SK-N-SH treated with all-trans-retinoic acid at 6 μM for 48 hours (cell line): ENCODE results near the gene COX7A1.

Experiments used
- ESRRG ChIP-seq: fragments of 250-450 bp; sonication (Bioruptor Pico); IDR thresholded peaks from 2 replicates; pipeline ENCODE4 v1.6.1; 2021; ENCODE audit warnings: mild to moderate bottlenecking
- ISL1 ChIP-seq: fragments of 250-450 bp; sonication (Bioruptor Pico); IDR thresholded peaks from 2 replicates; pipeline ENCODE4 v2.1.2; 2022; ENCODE audit warnings: mild to moderate bottlenecking, moderate library complexity
- RARB ChIP-seq: fragments of 250-450 bp; sonication (Bioruptor Pico); IDR thresholded peaks from 2 replicates; pipeline ENCODE4 v1.8.0; 2021; ENCODE audit warnings: mild to moderate bottlenecking, moderate library complexity
- ZC3H10 ChIP-seq: fragments of 250-450 bp; sonication (Bioruptor Pico); IDR thresholded peaks from 2 replicates; pipeline ENCODE4 v1.5.1; 2021; ENCODE audit warnings: mild to moderate bottlenecking, moderate library complexity
- ZFP3 ChIP-seq: fragments of 250-450 bp; sonication (Bioruptor Pico); IDR thresholded peaks from 2 replicates; pipeline ENCODE4 v1.5.0; 2020; ENCODE audit warnings: mild to moderate bottlenecking, moderate library complexity
- ZFP30 ChIP-seq: fragments of 450-650 bp; formaldehyde crosslinking; IDR thresholded peaks from 2 replicates; pipeline ENCODE4 v1.5.0; 2022; ENCODE audit warnings: mild to moderate bottlenecking, moderate library complexity
- ZNF70 ChIP-seq: fragments of 450-650 bp; formaldehyde crosslinking; IDR thresholded peaks from 2 replicates; pipeline ENCODE4 v1.5.0; 2020; ENCODE audit warnings: mild to moderate bottlenecking, moderate library complexity
- TF ChIP-seq, protein P1 (sequence below): fragments of 250-450 bp; sonication (Bioruptor Pico); IDR thresholded peaks from 2 replicates; pipeline ENCODE4 v1.8.0; 2020; ENCODE audit warnings: mild to moderate bottlenecking, moderate library complexity, borderline replicate concordance
- TF ChIP-seq, protein P2 (sequence below): fragments of 250-450 bp; sonication (Bioruptor Pico); IDR thresholded peaks from 2 replicates; pipeline ENCODE4 v1.5.1; 2021; ENCODE audit warnings: mild to moderate bottlenecking, moderate library complexity

DNA sequence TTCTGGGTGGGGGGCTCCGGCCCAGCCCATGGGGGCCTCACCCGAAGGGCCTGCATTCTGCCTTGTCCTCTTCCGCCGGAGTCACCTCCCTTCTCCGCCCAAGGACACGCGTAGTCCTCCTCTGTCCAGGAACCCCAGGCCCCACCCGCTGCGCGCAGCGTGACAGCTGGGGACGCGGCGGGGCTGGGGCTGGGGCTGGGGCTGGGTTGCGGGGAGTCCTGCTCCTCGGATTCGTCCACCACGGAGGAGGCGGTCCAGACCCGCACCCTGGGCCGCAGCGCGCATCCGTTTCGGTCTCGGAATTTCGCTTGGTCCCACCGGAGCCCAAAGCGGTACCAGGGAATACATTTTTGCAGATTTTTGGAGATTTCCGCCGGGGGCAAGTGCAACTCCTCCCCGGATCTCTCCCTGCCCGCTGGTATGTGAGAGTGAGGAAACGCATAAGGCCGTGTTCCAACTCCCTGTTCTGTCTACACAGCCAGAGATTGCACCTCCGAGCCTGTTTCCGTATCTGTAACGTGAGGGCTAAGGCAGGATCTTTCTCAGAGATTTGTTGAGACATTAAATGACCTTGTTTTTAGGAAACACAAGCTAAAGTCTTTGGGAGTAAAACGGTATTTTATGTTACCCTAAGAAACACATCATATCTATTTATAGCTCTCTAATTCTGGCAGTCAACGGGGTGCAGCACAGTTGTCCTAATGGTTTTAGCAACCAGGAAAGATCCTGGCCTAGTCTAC is at the start of gene COX7A1:
- TF ChIP-seq ISL1 (no peak), ZFP3 (CRISPR knock-in tag) (no peak), ZC3H10 (no peak), ZNF70 (CRISPR knock-in tag) (no peak), RARB (CRISPR knock-in tag) (no peak), ESRRG (no peak), ZFP30 (CRISPR knock-in tag) (no peak)
- TF ChIP-seq, protein P1, sequence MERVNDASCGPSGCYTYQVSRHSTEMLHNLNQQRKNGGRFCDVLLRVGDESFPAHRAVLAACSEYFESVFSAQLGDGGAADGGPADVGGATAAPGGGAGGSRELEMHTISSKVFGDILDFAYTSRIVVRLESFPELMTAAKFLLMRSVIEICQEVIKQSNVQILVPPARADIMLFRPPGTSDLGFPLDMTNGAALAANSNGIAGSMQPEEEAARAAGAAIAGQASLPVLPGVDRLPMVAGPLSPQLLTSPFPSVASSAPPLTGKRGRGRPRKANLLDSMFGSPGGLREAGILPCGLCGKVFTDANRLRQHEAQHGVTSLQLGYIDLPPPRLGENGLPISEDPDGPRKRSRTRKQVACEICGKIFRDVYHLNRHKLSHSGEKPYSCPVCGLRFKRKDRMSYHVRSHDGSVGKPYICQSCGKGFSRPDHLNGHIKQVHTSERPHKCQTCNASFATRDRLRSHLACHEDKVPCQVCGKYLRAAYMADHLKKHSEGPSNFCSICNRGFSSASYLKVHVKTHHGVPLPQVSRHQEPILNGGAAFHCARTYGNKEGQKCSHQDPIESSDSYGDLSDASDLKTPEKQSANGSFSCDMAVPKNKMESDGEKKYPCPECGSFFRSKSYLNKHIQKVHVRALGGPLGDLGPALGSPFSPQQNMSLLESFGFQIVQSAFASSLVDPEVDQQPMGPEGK (CRISPR knock-in tag): no peak
- TF ChIP-seq, protein P2, sequence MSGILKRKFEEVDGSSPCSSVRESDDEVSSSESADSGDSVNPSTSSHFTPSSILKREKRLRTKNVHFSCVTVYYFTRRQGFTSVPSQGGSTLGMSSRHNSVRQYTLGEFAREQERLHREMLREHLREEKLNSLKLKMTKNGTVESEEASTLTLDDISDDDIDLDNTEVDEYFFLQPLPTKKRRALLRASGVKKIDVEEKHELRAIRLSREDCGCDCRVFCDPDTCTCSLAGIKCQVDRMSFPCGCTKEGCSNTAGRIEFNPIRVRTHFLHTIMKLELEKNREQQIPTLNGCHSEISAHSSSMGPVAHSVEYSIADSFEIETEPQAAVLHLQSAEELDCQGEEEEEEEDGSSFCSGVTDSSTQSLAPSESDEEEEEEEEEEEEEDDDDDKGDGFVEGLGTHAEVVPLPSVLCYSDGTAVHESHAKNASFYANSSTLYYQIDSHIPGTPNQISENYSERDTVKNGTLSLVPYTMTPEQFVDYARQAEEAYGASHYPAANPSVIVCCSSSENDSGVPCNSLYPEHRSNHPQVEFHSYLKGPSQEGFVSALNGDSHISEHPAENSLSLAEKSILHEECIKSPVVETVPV (CRISPR knock-in tag): no peak
